GM13976 (cell line): ENCODE results near the gene NDFIP2.

Experiments used
- DNase-seq: peaks from one replicate; pipeline ENCODE4 v3.0.0; 2012; ENCODE audit warnings: low spot score
- CTCF ChIP-seq: IDR thresholded peaks from 2 replicates; pipeline ENCODE4 v1.5.1; 2012; ENCODE audit warnings: borderline replicate concordance, mild to moderate bottlenecking; ENCODE audit not compliant: insufficient read depth; ENCODE audit errors: extremely low read depth, missing control alignments, control extremely low read depth
- in situ Hi-C: fragments of 300-500 bp; cut with MboI; formaldehyde crosslinking; loops from one replicate; pipeline ENCODE4 v1.12.0; 2022; ENCODE audit warnings: low sequenced_read_pairs, mixed read lengths, inconsistent platforms; ENCODE audit not compliant: unreplicated experiment

NDFIP2 gene

GRCh38 chr13:79500829-79501228 is 19.9 kb downstream of the NDFIP2 start:
- in situ Hi-C loops, result no loop called here
- TF ChIP-seq CTCF, result no peak
- DNase-seq, result no peak

GRCh38 chr13:79501538-79502232 is 20.7 kb downstream of the NDFIP2 start:
- in situ Hi-C loops, result no loop called here
- no peak for TF ChIP-seq CTCF
- no peak for DNase-seq

GRCh38 chr13:79502859-79503468 is 22.0 kb downstream of the NDFIP2 start:
- in situ Hi-C loops, result no loop called here
- TF ChIP-seq CTCF, result no peak
- no peak for DNase-seq

- in situ Hi-C loops, result no loop called here
- TF ChIP-seq CTCF, result no peak
- no peak for DNase-seq
Observed at GRCh38 chr13:79503473-79504017, 22.6 kb downstream of the NDFIP2 start.

GRCh38 chr13:79508224-79508961 is 27.4 kb downstream of the NDFIP2 start:
- in situ Hi-C loops, result no loop called here
- no peak for TF ChIP-seq CTCF

GRCh38 chr13:79511611-79512010 is 30.7 kb downstream of the NDFIP2 start:
- no peak for TF ChIP-seq CTCF
- DNase-seq, result no peak
- in situ Hi-C loops, result no loop called here

More at GRCh38 chr13:79508224-79508961, 27.4 kb downstream of the NDFIP2 start:
- DNase-seq, result no peak
